Ascending aorta (tissue), 2 donors: Measurements from ENCODE around the gene LDLRAD4. TPM values are rescaled to one million over a fixed set of nuclear protein-coding genes. Genes with fewer than 3 reads are reported as not detected.

Experiments
- DNase-seq, 2 donors: peaks; one replicate each; pipeline ENCODE4 v3.0.0-alpha.2; 2019; ENCODE audit warnings: low spot score in 2 of 2
- H3K27ac ChIP-seq, 2 donors: fragments of 200-600 bp; sonication (generic); one replicate each; pipeline ENCODE4 v1.5.1; 2016 to 2017; ENCODE audit warnings: mild to moderate bottlenecking in 1 of 2
- H3K27me3 ChIP-seq: fragments of 200-600 bp; sonication (generic); one replicate; pipeline ENCODE4 v1.5.1; 2017
- H3K36me3 ChIP-seq, 2 donors: fragments of 200-600 bp; sonication (generic); one replicate each; pipeline ENCODE4 v1.5.1; 2016
- H3K4me1 ChIP-seq, 2 donors: fragments of 200-600 bp; sonication (generic); one replicate each; pipeline ENCODE4 v1.5.1; 2016 to 2017; ENCODE audit warnings: mild to moderate bottlenecking in 1 of 2
- H3K4me3 ChIP-seq, 2 donors: fragments of 200-600 bp; sonication (generic); one replicate each; pipeline ENCODE4 v1.5.1; 2016 to 2017; ENCODE audit warnings: mild to moderate bottlenecking in 1 of 2
- H3K9me3 ChIP-seq, 2 donors: fragments of 200-600 bp; sonication (generic); one replicate each; pipeline ENCODE4 v1.5.1; 2016
- CTCF ChIP-seq, 3 experiments: fragments of 200-600 bp in 2 of 3; fragments of 450-650 bp in 1 of 3; sonication (generic) in 2 of 3; IDR thresholded peaks; one replicate each; pipeline ENCODE4 v1.5.1; 2016 to 2019; ENCODE audit warnings: antibody characterized with exemption in 3 of 3, mild to moderate bottlenecking in 1 of 3, moderate library complexity in 1 of 3
- intact Hi-C: fragments of 100-400 bp; cut with DNase I; formaldehyde crosslinking; loops from one replicate; pipeline ENCODE4 v1.15.1; 2023
- total RNA-seq: library from RNA; depleted of rRNA; stranded (reverse); fragments of >200 nt; gene quantifications from one replicate; pipeline ENCODE4 v1.1.0, GENCODE V29; 2016

Gene LDLRAD4
- total RNA-seq, 1 donor from 2014 or later = 21.0 TPM

- H3K4me3 ChIP-seq = no peak overlapping the region
- no peak for TF ChIP-seq CTCF (IDR thresholded peaks at IDR 0.05)
These were observed 245.1 kb downstream of the LDLRAD4 start for GRCh38 chr18:13463526-13464210.

DNA sequence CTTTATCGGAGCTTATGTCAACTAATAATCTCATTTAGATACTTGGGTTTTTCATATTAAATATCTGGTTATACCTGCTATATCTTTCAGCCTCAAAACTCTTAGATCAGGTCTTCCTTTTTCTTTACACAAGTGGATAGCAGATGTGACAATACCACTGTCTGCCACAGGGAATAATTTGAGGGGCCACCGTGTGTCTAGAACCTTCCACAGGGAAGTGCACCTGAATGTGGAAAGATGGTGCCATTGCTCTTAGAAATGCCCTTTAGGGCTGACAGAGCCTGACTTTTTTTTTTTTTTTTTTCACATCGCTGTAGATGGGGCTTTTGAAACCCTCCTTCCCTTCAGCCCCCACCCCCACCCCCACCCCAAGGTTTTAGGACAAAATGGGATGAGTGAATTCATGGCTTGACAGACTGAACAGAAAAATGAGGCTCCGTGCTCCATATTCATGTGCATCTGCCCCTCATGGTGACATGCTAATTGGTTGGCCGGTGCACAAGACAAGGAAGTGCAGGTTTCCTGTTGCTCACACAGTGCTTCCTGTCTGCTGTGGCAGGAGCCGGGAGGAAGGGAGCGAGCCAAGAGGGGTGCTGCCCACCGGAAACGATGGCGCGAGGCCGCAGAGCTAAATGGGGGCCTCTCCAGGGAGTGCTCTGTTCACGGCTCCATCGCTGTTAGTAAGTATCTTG is 246.0 kb downstream of the LDLRAD4 start:
- H3K4me3 ChIP-seq = no peak overlapping the region
- peak; percentile 43 to 76 for DNase-seq
- intact Hi-C loops = no loop called here
- TF ChIP-seq CTCF (IDR thresholded peaks at IDR 0.05) = no peak
- H3K27me3 ChIP-seq = no peaks in the 10 kb centered on the region
- H3K4me1 ChIP-seq = peaks cover 3 to 11% of the 10 kb centered on the region in 2 donors
- peak overlapping the region; percentile 31 to 36 for H3K27ac ChIP-seq
- no peaks in the 10 kb centered on the region for H3K36me3 ChIP-seq
- H3K9me3 ChIP-seq = no peaks in the 10 kb centered on the region

More at GRCh38 chr18:13463526-13464210, 245.1 kb downstream of the LDLRAD4 start:
- H3K27ac ChIP-seq = peak overlapping the region in 1 of 2 donors; percentile 15
- no peaks in the 10 kb centered on the region for H3K9me3 ChIP-seq
- H3K27me3 ChIP-seq = no peaks in the 10 kb centered on the region
- intact Hi-C loops = loop anchor here (2.0 kb wide), 1 partner anchor 29 kb away; no protein-coding TSS in a partner anchor
- H3K4me1 ChIP-seq = peaks cover 3 to 11% of the 10 kb centered on the region in 2 donors
- H3K36me3 ChIP-seq = no peaks in the 10 kb centered on the region
- DNase-seq = no peak

- Histone ChIP-seq H3K27ac (peak overlapping the region; percentile 31 to 36), H3K4me3 (no peak overlapping the region)
- no peak for DNase-seq
These were observed 246.5 kb downstream of the LDLRAD4 start for GRCh38 chr18:13465124-13465446.

GRCh38 chr18:13465476-13465875 is 246.9 kb downstream of the LDLRAD4 start:
- H3K36me3 ChIP-seq = no peaks in the 10 kb centered on the region
- peak overlapping the region; percentile 31 to 36 for H3K27ac ChIP-seq
- no peak overlapping the region for H3K4me3 ChIP-seq
- H3K27me3 ChIP-seq = no peaks in the 10 kb centered on the region
- intact Hi-C loops = no loop called here
- peak in 1 of 2 donors; percentile 49 for DNase-seq
- no peaks in the 10 kb centered on the region for H3K9me3 ChIP-seq
- no peak for TF ChIP-seq CTCF (IDR thresholded peaks at IDR 0.05)
- H3K4me1 ChIP-seq = peaks cover 3 to 11% of the 10 kb centered on the region in 2 donors

More at GRCh38 chr18:13465124-13465446, 246.5 kb downstream of the LDLRAD4 start:
- Histone ChIP-seq H3K36me3 (no peaks in the 10 kb centered on the region), H3K4me1 (peaks cover 3 to 11% of the 10 kb centered on the region in 2 donors), H3K27me3 (no peaks in the 10 kb centered on the region), H3K9me3 (no peaks in the 10 kb centered on the region)
- intact Hi-C loops = no loop called here
- TF ChIP-seq CTCF (IDR thresholded peaks at IDR 0.05) = no peak

GRCh38 chr18:13470516-13471197 is 252.1 kb downstream of the LDLRAD4 start:
- TF ChIP-seq CTCF (IDR thresholded peaks at IDR 0.05) = no peak
- intact Hi-C loops = no loop called here
- Histone ChIP-seq H3K4me3 (no peak overlapping the region), H3K4me1 (peaks cover 3 to 13% of the 10 kb centered on the region in 2 donors), H3K27me3 (no peaks in the 10 kb centered on the region), H3K27ac (peak overlapping the region; percentile 51 to 65), H3K9me3 (no peaks in the 10 kb centered on the region), H3K36me3 (no peaks in the 10 kb centered on the region)
- peak in 1 of 2 donors; percentile 68 for DNase-seq
